GM19438 (cell line): ENCODE results near the gene LILRB2.
"Not testable (repeated sequence)": the region's sequence is repeated elsewhere in the genome, so short reads cannot be mapped to it uniquely, and the experiment has no call there.

Experiments used
- ATAC-seq: cut with Tn5 transposase; IDR thresholded peaks from one replicate; pipeline ENCODE4 v1.9.1; 2021; ENCODE audit warnings: low read depth; ENCODE audit not compliant: unreplicated experiment

LILRB2 gene

DNA sequence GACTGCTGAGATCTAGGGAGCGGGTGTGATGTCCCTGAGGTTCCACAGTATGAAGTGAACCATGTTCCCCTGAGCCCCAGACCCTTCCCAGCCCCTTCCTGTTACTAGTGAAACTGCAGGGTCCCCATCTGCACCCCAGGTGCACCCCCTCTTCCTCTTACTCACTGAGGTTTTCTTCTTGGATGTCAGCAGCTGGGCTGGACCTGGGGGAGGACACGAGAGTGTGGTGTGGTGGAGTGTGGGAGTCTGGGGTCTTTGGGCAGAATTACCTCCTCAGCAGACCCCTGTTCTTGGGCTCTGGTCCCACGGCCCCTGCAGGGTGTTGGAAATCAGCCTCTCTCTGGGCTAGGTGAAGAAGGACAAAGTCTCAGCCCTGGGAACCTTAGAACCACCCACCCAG is 35.0 kb downstream of the LILRB2 start:
- ATAC-seq, result no peak

DNA sequence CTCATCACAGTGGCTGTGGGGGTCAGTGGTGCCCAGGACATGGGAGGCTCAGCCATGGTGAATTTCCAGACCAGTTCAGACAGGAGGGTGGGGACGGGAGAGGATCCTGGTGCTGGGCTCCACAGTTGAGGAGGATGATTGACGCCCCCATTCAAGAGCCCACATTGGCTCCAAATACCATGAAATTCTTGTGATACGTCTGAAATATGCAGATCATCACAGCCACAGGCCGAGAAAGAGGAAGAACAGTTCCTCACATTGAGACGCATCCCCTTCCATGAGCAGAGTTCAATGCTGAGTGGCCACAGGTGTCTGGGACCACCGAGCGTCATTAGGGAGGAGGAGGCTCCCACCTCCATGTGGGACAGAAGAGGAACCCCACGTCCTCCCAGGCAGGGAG is 37.1 kb downstream of the LILRB2 start:
- not testable (repeated sequence) for ATAC-seq

DNA sequence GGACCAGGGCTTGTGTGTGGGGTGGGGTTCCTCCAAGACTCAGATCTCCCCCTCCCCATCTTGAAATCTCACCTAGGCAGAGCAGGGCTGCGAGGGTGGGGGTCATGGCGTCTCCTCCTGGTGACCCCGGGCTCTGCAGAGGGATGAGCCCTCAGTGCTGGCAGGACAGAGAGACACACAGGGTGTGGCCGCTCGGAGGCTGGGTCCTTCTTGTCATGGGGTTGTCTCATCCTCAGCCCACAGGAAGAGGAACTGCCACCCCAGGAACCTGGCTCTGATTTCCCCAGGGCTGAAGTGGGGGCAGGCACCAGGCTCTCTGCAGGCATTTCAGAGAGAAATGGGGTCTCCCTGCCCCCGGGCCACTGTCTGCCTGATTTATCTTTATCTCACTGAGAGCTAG is 38.3 kb downstream of the LILRB2 start, which contains the start of gene LILRA6:
Gene LILRA6 (minus strand): TSS at position 145 of the 400 bp plus-strand sequence.
- not testable (repeated sequence) for ATAC-seq

DNA sequence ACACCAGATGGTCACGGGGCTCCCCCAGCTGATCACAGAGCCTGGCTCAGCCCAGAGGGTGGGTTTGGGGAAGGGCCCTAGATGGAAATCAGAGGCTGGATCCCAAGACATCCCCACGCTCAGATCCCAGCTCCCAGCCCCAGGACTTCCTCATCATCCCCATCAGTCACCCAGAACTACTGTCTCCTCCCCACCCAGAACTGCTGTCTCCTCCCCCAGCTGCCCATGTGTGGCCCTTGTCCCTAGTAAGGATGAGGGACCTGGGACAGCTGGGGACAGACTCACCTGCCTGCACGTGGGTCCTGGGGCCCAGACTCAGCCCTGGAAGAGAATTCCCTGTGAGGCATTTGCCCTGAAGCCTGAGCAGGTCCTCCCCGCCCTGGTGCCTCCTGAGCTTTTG is 38.7 kb downstream of the LILRB2 start:
- ATAC-seq, result not testable (repeated sequence)

DNA sequence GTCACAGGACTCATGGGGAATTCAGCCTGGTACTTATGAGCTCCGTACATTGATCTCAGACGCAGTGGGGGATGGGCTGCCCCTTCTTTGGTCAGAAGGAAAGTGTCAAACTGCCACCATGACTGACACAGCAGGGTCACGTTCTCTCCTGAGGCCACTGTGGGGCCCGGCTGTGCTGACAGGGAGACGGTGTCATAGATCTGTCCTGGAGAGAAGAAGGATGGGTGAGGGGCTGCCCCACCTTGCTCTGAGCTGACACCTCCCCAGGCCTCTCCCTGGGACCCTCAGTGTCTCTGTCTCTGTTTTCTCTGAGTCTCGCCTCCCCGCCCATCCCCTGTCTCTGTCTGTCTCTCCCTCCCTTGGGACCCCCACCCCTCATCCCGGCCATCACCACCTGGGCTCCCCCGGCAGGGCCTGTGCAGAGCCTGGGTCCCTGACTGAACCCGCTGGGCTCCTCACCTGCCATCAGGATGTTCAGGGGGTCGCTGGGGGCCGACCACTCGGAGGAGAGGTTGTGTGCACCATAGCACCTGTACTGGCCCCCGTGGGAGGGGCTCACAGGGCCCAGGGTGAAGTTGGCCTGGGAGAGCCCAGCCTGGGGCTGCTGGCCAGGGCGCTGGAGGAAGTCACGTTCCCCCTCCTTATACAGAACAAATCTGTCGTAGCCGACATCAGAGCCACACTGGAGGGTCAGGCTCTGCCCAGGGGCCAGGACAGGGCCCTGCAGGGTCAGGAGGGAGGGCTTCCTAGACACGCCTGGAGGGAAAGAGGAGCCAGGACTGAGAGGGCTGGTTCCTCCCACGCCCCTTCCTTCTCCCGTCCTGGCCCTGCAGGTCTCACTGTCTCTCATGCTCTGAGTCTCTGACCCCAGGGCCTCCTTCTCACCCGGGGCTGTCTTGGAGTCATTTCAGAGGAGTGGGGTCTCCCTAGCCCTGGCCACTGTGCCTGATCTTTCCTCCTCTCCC is 40.3 kb downstream of the LILRB2 start:
- ATAC-seq, result not testable (repeated sequence)

DNA sequence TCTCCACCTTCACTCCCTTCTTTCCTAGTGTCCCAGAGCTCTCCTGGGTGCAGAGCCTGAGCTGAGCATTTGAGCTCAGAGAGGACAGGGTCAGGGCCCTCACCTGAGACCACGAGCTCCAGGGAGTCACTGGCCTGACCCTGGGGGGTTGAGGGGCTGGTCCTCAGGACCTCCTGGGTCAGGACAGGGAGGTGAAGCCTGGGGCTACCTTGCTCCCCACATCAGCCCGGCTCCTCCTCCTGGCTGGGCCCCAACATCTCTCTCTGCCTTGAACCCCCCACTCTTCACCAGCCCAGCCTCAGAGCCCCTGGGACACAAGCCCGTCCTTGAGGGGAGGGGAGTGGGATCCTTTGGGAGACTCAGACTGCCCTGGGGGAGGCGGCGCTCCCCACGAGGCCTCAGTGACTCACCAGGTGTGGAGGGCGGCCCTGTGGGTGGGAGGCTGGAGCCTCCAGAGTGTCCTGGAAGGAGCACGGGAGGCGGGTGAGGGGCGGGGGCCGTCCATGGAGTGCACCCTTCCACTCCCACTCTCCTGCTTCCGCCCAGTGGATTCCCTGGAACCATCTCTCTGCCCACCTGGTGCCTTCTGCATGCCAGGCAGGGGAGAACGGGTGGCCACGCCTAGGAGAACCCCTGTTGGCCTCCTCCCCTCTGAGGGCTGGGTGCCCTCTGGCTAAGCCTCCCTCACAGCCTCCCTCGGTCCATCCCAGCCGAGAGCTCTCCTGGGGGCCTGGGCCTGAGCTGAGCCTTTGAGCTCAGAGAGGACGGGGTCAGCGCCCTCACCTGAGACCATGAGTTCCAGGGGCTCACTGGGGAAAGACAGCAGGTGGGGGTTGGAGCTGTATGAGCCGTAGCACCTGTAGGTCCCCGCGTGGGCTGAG is 41.2 kb downstream of the LILRB2 start:
- ATAC-seq, result not testable (repeated sequence)

DNA sequence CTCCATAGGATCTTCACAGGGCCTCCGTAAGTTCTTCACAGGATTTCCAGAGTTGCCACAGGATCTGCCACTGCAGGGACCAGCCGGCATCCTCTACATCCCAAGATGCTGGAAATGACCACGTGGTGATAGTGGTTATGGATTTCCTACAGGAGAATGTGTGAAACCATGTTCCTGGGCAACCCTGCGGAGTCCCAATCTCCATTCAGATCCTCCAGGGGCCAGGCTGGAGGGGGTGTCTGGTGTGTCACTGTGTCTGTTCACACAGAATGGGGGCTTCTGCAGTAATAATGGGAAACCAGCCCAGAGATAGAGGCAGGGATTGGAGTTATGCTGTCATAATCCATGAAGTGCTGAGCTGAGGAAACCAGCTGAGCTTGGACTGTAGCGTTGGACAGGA is 47.0 kb downstream of the LILRB2 start:
- no peak for ATAC-seq

DNA sequence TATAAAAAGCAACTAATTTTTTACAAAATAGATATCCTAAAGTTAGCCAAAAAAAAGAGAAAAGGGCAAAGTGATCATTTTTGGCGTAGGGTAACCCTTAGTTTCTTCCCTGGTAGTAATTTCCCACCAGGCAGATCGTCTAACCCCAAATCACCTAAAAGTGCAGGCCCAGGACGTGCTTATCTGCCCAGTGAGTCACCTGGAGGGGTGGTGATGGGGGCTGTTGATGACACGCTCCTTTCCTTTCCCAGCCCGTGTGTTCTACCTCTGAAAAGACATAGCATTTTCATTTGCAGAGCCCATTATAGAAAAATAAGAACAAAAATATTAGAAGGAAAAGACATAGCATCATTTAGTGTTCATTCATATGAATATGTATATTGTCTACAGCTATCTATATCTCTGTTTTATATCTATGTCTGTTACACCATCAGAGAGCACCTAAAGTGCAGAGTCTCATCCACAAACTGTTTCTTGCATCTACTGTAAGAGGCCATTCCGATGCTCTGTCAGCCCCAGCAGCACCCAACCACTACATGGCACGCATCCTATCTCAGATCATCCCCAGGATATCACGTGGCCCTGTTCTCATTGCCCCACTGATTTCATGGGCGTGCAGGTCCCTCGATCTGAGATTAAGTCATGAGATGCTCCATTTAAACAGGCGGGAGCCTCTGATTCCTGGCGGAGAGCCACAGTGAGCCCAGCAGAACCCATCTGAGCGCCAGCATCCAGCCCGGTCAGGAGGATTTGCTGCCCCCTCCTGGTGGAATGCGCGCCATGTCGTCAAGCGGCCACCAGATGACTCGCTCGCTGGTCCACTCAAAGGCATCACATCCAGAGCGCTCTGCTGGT is 49.6 kb downstream of the LILRB2 start:
- no peak for ATAC-seq

DNA sequence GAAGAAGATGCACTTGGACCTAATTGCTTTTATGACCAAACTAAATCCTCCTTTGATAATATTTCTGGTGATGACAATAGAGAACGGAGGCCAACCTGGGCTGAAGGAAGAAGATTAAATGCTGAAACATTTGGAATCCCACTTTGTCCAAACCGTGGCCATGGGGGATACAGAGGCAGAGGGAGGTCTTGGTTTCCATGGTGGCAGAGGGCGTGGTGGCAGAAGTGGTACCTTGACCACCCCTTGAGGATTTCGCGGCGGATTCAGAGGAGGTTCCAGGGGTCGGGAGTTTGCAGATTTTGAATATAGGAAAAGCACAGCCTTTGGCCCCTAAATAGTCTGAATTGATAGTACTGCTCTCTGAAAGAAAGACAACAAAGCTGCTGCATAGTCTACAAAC is 50.9 kb downstream of the LILRB2 start:
- no peak for ATAC-seq

DNA sequence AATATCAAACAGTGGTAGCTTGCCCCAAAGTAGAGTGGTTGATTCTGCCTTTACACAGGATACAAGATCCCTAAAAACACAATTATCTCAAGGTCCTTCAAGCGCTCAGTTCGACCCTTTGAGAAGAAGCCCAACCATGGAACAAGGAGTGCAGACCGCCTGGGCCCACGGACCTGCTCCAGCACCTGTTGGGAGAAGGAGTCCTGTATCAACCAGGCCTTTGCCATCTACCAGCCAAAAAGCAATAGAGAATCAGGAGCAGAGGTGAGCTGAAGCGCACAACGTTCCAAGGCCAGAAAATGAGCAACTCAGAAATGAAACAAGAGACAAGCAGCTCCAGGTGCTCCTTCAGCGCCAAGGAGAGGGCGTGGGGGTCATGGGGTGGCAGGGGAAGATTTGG is 51.8 kb downstream of the LILRB2 start:
- ATAC-seq, result no peak

DNA sequence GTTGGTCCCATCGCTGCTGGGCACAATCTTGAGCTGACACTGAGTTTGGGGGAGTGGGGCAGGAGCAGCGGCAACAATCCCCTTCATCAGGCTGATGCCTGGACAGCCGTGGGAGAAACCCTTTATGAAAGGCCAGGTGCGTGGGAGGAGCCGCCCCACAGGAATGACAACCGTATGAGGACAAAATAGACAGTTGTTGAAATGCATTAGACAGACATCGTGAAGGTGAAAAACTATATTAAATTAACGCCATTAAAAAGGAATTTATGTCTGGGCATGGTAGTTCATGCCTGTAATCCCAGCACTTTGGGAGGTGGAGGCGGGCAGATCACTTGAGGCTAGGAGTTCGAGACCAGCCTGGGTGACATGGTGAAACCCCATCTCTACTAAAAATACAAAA is 56.3 kb downstream of the LILRB2 start:
- not testable (repeated sequence) for ATAC-seq

DNA sequence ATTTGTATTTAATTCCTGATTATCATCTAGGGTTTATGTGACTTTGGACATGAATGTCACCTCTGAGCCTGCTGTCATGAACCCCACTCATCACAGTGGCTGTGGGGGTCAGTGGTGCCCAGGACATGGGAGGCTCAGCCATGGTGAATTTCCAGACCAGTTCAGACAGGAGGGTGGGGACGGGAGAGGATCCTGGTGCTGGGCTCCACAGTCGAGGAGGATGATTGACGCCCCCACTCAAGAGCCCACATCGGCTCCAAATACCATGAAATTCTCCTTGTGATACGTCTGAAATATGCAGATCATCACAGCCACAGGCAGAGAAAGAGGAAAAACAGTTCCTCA is 57.0 kb downstream of the LILRB2 start:
- ATAC-seq, result not testable (repeated sequence)
